ENCODE results near the gene NDUFB8.
A peak's percentile ranks its signal among the peaks of the same experiment; 100 is the strongest.

Gene NDUFB8

GRCh38 chr10:100561005-100561404, 31.3 kb upstream of the NDUFB8 start:
- Mint-ChIP-seq H3K27ac (no peak overlapping the region), H3K4me3 (no peak overlapping the region), H3K4me1 (ENCODE audit: low read depth) (peaks cover 13% of the 10 kb centered on the region)

GRCh38 chr10:100560248-100560647, 30.6 kb upstream of the NDUFB8 start:
- Mint-ChIP-seq H3K27ac (no peak overlapping the region), H3K36me3 (no peaks in the 10 kb centered on the region), H3K27me3 (peaks cover 3% of the 10 kb centered on the region), H3K9me3 (ENCODE audit: low read depth) (no peaks in the 10 kb centered on the region), H3K4me1 (ENCODE audit: low read depth) (peaks cover 13% of the 10 kb centered on the region), H3K4me3 (no peak overlapping the region)

More at GRCh38 chr10:100561005-100561404, 31.3 kb upstream of the NDUFB8 start:
- H3K9me3 Mint-ChIP-seq (ENCODE audit: low read depth), result no peaks in the 10 kb centered on the region
- no peaks in the 10 kb centered on the region for H3K36me3 Mint-ChIP-seq
- peaks cover 4% of the 10 kb centered on the region for H3K27me3 Mint-ChIP-seq

GRCh38 chr10:100554902-100555301, 25.2 kb upstream of the NDUFB8 start:
- Mint-ChIP-seq H3K4me3 (no peak overlapping the region), H3K27ac (no peak overlapping the region), H3K9me3 (ENCODE audit: low read depth) (no peaks in the 10 kb centered on the region), H3K4me1 (ENCODE audit: low read depth) (no peaks in the 10 kb centered on the region), H3K27me3 (no peaks in the 10 kb centered on the region), H3K36me3 (no peaks in the 10 kb centered on the region)

- no peak overlapping the region for H3K27ac Mint-ChIP-seq
- no peaks in the 10 kb centered on the region for H3K27me3 Mint-ChIP-seq
- H3K36me3 Mint-ChIP-seq, result peaks cover 2% of the 10 kb centered on the region
- no peaks in the 10 kb centered on the region for H3K4me1 Mint-ChIP-seq (ENCODE audit: low read depth)
- H3K4me3 Mint-ChIP-seq, result no peak overlapping the region
- no peaks in the 10 kb centered on the region for H3K9me3 Mint-ChIP-seq (ENCODE audit: low read depth)
Measured at GRCh38 chr10:100553929-100554328, 24.3 kb upstream of the NDUFB8 start.

GRCh38 chr10:100551738-100552137, 22.1 kb upstream of the NDUFB8 start:
- Mint-ChIP-seq H3K4me3 (no peak overlapping the region), H3K27ac (no peak overlapping the region), H3K4me1 (ENCODE audit: low read depth) (no peaks in the 10 kb centered on the region), H3K27me3 (no peaks in the 10 kb centered on the region), H3K36me3 (peaks cover 6% of the 10 kb centered on the region), H3K9me3 (ENCODE audit: low read depth) (no peaks in the 10 kb centered on the region)

- no peaks in the 10 kb centered on the region for H3K9me3 Mint-ChIP-seq (ENCODE audit: low read depth)
- no peaks in the 10 kb centered on the region for H3K4me1 Mint-ChIP-seq (ENCODE audit: low read depth)
- no peak overlapping the region for H3K4me3 Mint-ChIP-seq
- H3K27me3 Mint-ChIP-seq, result no peaks in the 10 kb centered on the region
- peaks cover 6% of the 10 kb centered on the region for H3K36me3 Mint-ChIP-seq
- no peak overlapping the region for H3K27ac Mint-ChIP-seq
Measured at GRCh38 chr10:100551196-100551595, 21.5 kb upstream of the NDUFB8 start.

- no peak overlapping the region for H3K27ac Mint-ChIP-seq
- peaks cover 11% of the 10 kb centered on the region for H3K36me3 Mint-ChIP-seq
- no peaks in the 10 kb centered on the region for H3K9me3 Mint-ChIP-seq (ENCODE audit: low read depth)
- no peak overlapping the region for H3K4me3 Mint-ChIP-seq
- H3K27me3 Mint-ChIP-seq, result no peaks in the 10 kb centered on the region
- no peaks in the 10 kb centered on the region for H3K4me1 Mint-ChIP-seq (ENCODE audit: low read depth)
Measured at GRCh38 chr10:100544950-100545349, 15.3 kb upstream of the NDUFB8 start.

GRCh38 chr10:100537475-100537874, 7.8 kb upstream of the NDUFB8 start:
- peaks cover 12% of the 10 kb centered on the region for H3K36me3 Mint-ChIP-seq
- no peak overlapping the region for H3K27ac Mint-ChIP-seq
- no peak overlapping the region for H3K4me3 Mint-ChIP-seq
- peaks cover 26% of the 10 kb centered on the region for H3K4me1 Mint-ChIP-seq (ENCODE audit: low read depth)
- no peaks in the 10 kb centered on the region for H3K27me3 Mint-ChIP-seq
- no peaks in the 10 kb centered on the region for H3K9me3 Mint-ChIP-seq (ENCODE audit: low read depth)

- Mint-ChIP-seq H3K36me3 (peaks cover 7% of the 10 kb centered on the region), H3K27ac (no peak within 1 kb of the TSS), H3K9me3 (ENCODE audit: low read depth) (no peaks in the 10 kb centered on the region), H3K4me1 (ENCODE audit: low read depth) (peaks cover 32% of the 10 kb centered on the region), H3K4me3 (peak within 1 kb of the TSS; percentile 8), H3K27me3 (no peaks in the 10 kb centered on the region)
Measured at GRCh38 chr10:100535715-100536353, 6.2 kb upstream of the NDUFB8 start, which contains the start of gene HIF1AN. Gene HIF1AN (plus strand): TSS chr10:100535943. CDS start chr10:100535959, 16 bp downstream.

GRCh38 chr10:100535338-100535714, 5.7 kb upstream of the NDUFB8 start:
- Mint-ChIP-seq H3K27me3 (no peaks in the 10 kb centered on the region), H3K4me3 (no peak overlapping the region), H3K36me3 (peaks cover 7% of the 10 kb centered on the region), H3K9me3 (ENCODE audit: low read depth) (no peaks in the 10 kb centered on the region), H3K4me1 (ENCODE audit: low read depth) (peaks cover 33% of the 10 kb centered on the region), H3K27ac (no peak overlapping the region)

- peak overlapping the region; percentile 8 for H3K4me3 Mint-ChIP-seq
Measured at GRCh38 chr10:100534726-100535125, 5.1 kb upstream of the NDUFB8 start.

GRCh38 chr10:100531761-100532160, 2.1 kb upstream of the NDUFB8 start:
- no peaks in the 10 kb centered on the region for H3K27me3 Mint-ChIP-seq
- H3K27ac Mint-ChIP-seq, result no peak overlapping the region
- peaks cover 39% of the 10 kb centered on the region for H3K4me1 Mint-ChIP-seq (ENCODE audit: low read depth)
- H3K36me3 Mint-ChIP-seq, result peaks cover 8% of the 10 kb centered on the region
- no peak overlapping the region for H3K4me3 Mint-ChIP-seq
- no peaks in the 10 kb centered on the region for H3K9me3 Mint-ChIP-seq (ENCODE audit: low read depth)

More at GRCh38 chr10:100534726-100535125, 5.1 kb upstream of the NDUFB8 start:
- Mint-ChIP-seq H3K4me1 (ENCODE audit: low read depth) (peaks cover 39% of the 10 kb centered on the region), H3K36me3 (peaks cover 7% of the 10 kb centered on the region), H3K9me3 (ENCODE audit: low read depth) (no peaks in the 10 kb centered on the region), H3K27me3 (no peaks in the 10 kb centered on the region), H3K27ac (no peak overlapping the region)

- H3K36me3 Mint-ChIP-seq, result peaks cover 11% of the 10 kb centered on the region
- H3K27ac Mint-ChIP-seq, result peak overlapping the region; percentile 100
- peaks cover 40% of the 10 kb centered on the region for H3K4me1 Mint-ChIP-seq (ENCODE audit: low read depth)
- no peaks in the 10 kb centered on the region for H3K27me3 Mint-ChIP-seq
- peak overlapping the region; percentile 97 for H3K4me3 Mint-ChIP-seq
- H3K9me3 Mint-ChIP-seq (ENCODE audit: low read depth), result no peaks in the 10 kb centered on the region
Measured at GRCh38 chr10:100528921-100529474, 673 bp downstream of the NDUFB8 start.

- Mint-ChIP-seq H3K36me3 (peaks cover 11% of the 10 kb centered on the region), H3K9me3 (ENCODE audit: low read depth) (no peaks in the 10 kb centered on the region), H3K4me3 (peak overlapping the region; percentile 97), H3K4me1 (ENCODE audit: low read depth) (peaks cover 39% of the 10 kb centered on the region), H3K27ac (peak overlapping the region; percentile 100), H3K27me3 (no peaks in the 10 kb centered on the region)
Measured at GRCh38 chr10:100528123-100528886, 1.4 kb downstream of the NDUFB8 start.

- no peaks in the 10 kb centered on the region for H3K9me3 Mint-ChIP-seq (ENCODE audit: low read depth)
- H3K27ac Mint-ChIP-seq, result peak overlapping the region; percentile 24
- peaks cover 10% of the 10 kb centered on the region for H3K36me3 Mint-ChIP-seq
- peaks cover 25% of the 10 kb centered on the region for H3K4me1 Mint-ChIP-seq (ENCODE audit: low read depth)
- H3K27me3 Mint-ChIP-seq, result no peaks in the 10 kb centered on the region
- no peak overlapping the region for H3K4me3 Mint-ChIP-seq
Measured at GRCh38 chr10:100524638-100525037, 5.0 kb downstream of the NDUFB8 start.

All from activated naive CD8-positive, alpha-beta T cell (primary cell).